ENCODE measurements around the gene CHID1. TPM values are rescaled to one million over a fixed set of nuclear protein-coding genes. Genes with fewer than 3 reads are reported as not detected.

The CHID1 gene
- total RNA-seq, 2 donors from 2014 or later = 39.4 to 81.4 TPM

- peaks cover 0 to 2% of the 10 kb centered on the region in 2 donors for H3K36me3 ChIP-seq (replicated peaks in 1 of 2; ENCODE audit: insufficient read depth in 1 of 2, low read depth in 2 of 2)
- H3K4me1 ChIP-seq = peaks cover 94% of the 10 kb centered on the region
- DNase-seq (no peak), ATAC-seq (peak; percentile 1)
- no peaks in the 10 kb centered on the region for H3K27me3 ChIP-seq
- no peaks in the 10 kb centered on the region for H3K9me3 ChIP-seq
- 0 to 20% methylated on average over 1 to 5 of the region's 5 CpGs for WGBS, 2 donors
- TF ChIP-seq, protein P1, sequence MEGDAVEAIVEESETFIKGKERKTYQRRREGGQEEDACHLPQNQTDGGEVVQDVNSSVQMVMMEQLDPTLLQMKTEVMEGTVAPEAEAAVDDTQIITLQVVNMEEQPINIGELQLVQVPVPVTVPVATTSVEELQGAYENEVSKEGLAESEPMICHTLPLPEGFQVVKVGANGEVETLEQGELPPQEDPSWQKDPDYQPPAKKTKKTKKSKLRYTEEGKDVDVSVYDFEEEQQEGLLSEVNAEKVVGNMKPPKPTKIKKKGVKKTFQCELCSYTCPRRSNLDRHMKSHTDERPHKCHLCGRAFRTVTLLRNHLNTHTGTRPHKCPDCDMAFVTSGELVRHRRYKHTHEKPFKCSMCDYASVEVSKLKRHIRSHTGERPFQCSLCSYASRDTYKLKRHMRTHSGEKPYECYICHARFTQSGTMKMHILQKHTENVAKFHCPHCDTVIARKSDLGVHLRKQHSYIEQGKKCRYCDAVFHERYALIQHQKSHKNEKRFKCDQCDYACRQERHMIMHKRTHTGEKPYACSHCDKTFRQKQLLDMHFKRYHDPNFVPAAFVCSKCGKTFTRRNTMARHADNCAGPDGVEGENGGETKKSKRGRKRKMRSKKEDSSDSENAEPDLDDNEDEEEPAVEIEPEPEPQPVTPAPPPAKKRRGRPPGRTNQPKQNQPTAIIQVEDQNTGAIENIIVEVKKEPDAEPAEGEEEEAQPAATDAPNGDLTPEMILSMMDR (IDR thresholded peaks at IDR 0.05) = no peak
- TF ChIP-seq POLR2A (IDR thresholded peaks at IDR 0.05) = peak; percentile 4 to 41 (median 30)
- H3K27ac ChIP-seq = peak within 1 kb of the TSS; percentile 92 to 100 (median 95)
- peak within 1 kb of the TSS; percentile 36 to 42 for H3K4me3 ChIP-seq
- intact Hi-C loops (cut with DNase I) = no loop called here
These were observed 82.8 kb downstream of the CHID1 start, which contains the start of gene CRACR2B for GRCh38 chr11:827897-828192. CRACR2B (plus strand) TSS chr11:827919; CDS start chr11:828608, 689 bp downstream.

DNA sequence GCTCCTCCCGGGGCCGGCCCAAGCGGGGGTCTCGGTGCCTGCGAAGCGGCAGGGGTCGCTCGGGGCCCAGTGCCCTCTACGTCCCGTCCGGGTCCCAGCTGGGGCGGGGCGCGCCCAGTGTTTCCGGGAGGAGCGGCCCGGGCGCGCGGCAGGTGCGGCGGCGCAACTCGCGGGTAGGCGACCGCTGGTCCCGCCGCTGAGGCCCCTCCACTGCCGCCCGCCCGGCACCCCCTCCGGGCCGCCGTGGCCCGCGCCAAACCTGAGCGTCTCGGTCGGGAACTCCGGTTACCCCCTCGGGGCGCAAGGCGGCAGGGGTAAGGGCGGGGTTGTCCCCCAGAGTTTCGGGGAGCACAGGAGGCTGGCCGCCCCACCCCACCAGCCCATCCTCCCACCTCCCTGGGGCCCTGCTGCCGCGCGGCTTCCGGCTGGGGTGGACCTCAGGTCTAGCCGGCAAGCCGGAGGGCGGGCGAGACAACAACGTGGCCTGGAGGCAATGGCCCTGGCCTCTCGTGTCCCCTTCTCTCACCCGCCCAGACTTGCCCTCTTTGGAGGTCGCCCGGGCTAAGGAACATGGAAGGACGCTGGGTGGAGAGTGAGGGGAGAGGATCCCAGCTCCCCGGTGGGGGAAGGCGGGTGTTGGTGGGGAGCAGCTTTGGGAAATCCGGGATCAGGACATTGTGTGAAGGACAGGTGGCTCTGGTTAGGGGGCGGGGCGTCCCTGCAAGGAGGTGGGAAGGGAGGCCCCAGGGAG is 83.3 kb downstream of the CHID1 start:
- Histone ChIP-seq H3K27me3 (no peaks in the 10 kb centered on the region), H3K4me1 (peaks cover 97% of the 10 kb centered on the region), H3K36me3 (replicated peaks in 1 of 2; ENCODE audit: insufficient read depth in 1 of 2, low read depth in 2 of 2) (peaks cover 0 to 2% of the 10 kb centered on the region in 2 donors), H3K9me3 (no peaks in the 10 kb centered on the region), H3K4me3 (peak overlapping the region; percentile 36 to 42), H3K27ac (peak overlapping the region; percentile 92 to 100 (median 95))
- peak; percentile 45 for ATAC-seq
- peak; percentile 81 to 91 (median 90) for DNase-seq
- intact Hi-C loops (cut with DNase I) = no loop called here
- 4 to 7% methylated on average over 10 to 29 of the region's 66 CpGs for WGBS, 2 donors
- TF ChIP-seq, protein P1 (IDR thresholded peaks at IDR 0.05) = peak in 1 of 7 experiments; percentile 1
- peak; percentile 57 to 86 (median 67) for TF ChIP-seq POLR2A (IDR thresholded peaks at IDR 0.05)

- DNase-seq (no peak), ATAC-seq (peak; percentile 2)
- Histone ChIP-seq H3K4me1 (peaks cover 97% of the 10 kb centered on the region), H3K36me3 (replicated peaks in 1 of 2; ENCODE audit: insufficient read depth in 1 of 2, low read depth in 2 of 2) (peaks cover 0 to 2% of the 10 kb centered on the region in 2 donors), H3K27me3 (no peaks in the 10 kb centered on the region), H3K9me3 (no peaks in the 10 kb centered on the region), H3K27ac (peak overlapping the region; percentile 92 to 100 (median 95)), H3K4me3 (peak overlapping the region; percentile 36 to 42)
- WGBS, 2 donors = 0% methylated on average over 10 to 22 of the region's 22 CpGs
- intact Hi-C loops (cut with DNase I) = no loop called here
- TF ChIP-seq, protein P1 (IDR thresholded peaks at IDR 0.05) = no peak
- no peak for TF ChIP-seq POLR2A (IDR thresholded peaks at IDR 0.05)
These were observed 83.8 kb downstream of the CHID1 start for GRCh38 chr11:826836-827145.

GRCh38 chr11:826227-826621 is 84.4 kb downstream of the CHID1 start:
- Histone ChIP-seq H3K27ac (peak overlapping the region; percentile 92 to 100 (median 95)), H3K27me3 (no peaks in the 10 kb centered on the region), H3K36me3 (replicated peaks in 1 of 2; ENCODE audit: insufficient read depth in 1 of 2, low read depth in 2 of 2) (peaks cover 0 to 2% of the 10 kb centered on the region in 2 donors), H3K4me1 (peaks cover 97% of the 10 kb centered on the region), H3K4me3 (no peak overlapping the region), H3K9me3 (no peaks in the 10 kb centered on the region)
- TF ChIP-seq POLR2A (IDR thresholded peaks at IDR 0.05) = no peak
- TF ChIP-seq, protein P1 (IDR thresholded peaks at IDR 0.05) = no peak
- 16 to 18% methylated on average over 4 to 9 of the region's 9 CpGs for WGBS, 2 donors
- intact Hi-C loops (cut with DNase I) = no loop called here
- ATAC-seq (no peak), DNase-seq (no peak)

Measured in body of pancreas (tissue), 4 donors.